Keratinocyte (primary cell): Measurements from ENCODE around the gene B3GLCT. TPM values are rescaled to one million over a fixed set of nuclear protein-coding genes. Genes with fewer than 3 reads are reported as not detected.

Experiments used
- DNase-seq: peaks from one replicate; pipeline ENCODE4 v3.0.0-alpha.2; 2011; ENCODE audit warnings: low read depth, missing footprints, low spot score
- FAIRE-seq: peaks from 2 replicates; lab custom pipeline; 2011; peaks lifted over from hg19 to GRCh38; lab: Jason Lieb, UNC
- H2AFZ ChIP-seq: 2 replicates; pipeline ENCODE4 v1.6.0; 2012; ENCODE audit warnings: low read length, control low read depth, inconsistent platforms; ENCODE audit not compliant: control insufficient read depth
- H3K27ac ChIP-seq: 2 replicates; pipeline ENCODE4 v1.5.1; 2011; ENCODE audit warnings: low read length; ENCODE audit not compliant: control insufficient read depth, insufficient read depth
- H3K27me3 ChIP-seq: 3 replicates; pipeline ENCODE4 v1.6.0; 2011; ENCODE audit warnings: low read length; ENCODE audit not compliant: control insufficient read depth, insufficient read depth; ENCODE audit errors: extremely low read depth
- H3K36me3 ChIP-seq, 2 experiments: 2 replicates in 1 of 2; 3 replicates in 1 of 2; pipeline ENCODE4 v1.5.1; 2011; ENCODE audit warnings: low read length in 2 of 2, mild to moderate bottlenecking in 1 of 2; ENCODE audit not compliant: control insufficient read depth in 2 of 2, insufficient read depth in 2 of 2; ENCODE audit errors: extremely low read depth in 1 of 2
- H3K4me1 ChIP-seq: 3 replicates; pipeline ENCODE4 v1.5.1; 2011; ENCODE audit warnings: low read length; ENCODE audit not compliant: control insufficient read depth, insufficient read depth; ENCODE audit errors: extremely low read depth
- H3K4me2 ChIP-seq: 3 replicates; pipeline ENCODE4 v1.6.0; 2011; ENCODE audit warnings: low read depth, low read length; ENCODE audit not compliant: control insufficient read depth, insufficient read depth; ENCODE audit errors: extremely low read depth
- H3K4me3 ChIP-seq, 3 experiments: fragments of 200-600 bp in 1 of 3; sonication (generic) in 1 of 3; 2 replicates in 2 of 3; 3 replicates in 1 of 3; pipeline ENCODE4 v1.5.1; 2011 to 2016; ENCODE audit warnings: low read length in 3 of 3, mild to moderate bottlenecking in 3 of 3, control low read depth in 2 of 3, inconsistent platforms in 1 of 3, low read depth in 1 of 3, mixed read lengths in 1 of 3, mixed run types in 1 of 3, moderate library complexity in 1 of 3; ENCODE audit not compliant: control insufficient read depth in 2 of 3, insufficient read depth in 2 of 3; ENCODE audit errors: extremely low read depth in 1 of 3
- H3K79me2 ChIP-seq: 2 replicates; pipeline ENCODE4 v1.6.0; 2012; ENCODE audit warnings: low read length; ENCODE audit not compliant: control insufficient read depth, insufficient read depth
- H3K9ac ChIP-seq: 3 replicates; pipeline ENCODE4 v1.6.0; 2011; ENCODE audit warnings: low read length; ENCODE audit not compliant: control insufficient read depth, insufficient read depth; ENCODE audit errors: extremely low read depth
- H3K9me1 ChIP-seq: 3 replicates; pipeline ENCODE4 v1.6.0; 2011; ENCODE audit warnings: low read length; ENCODE audit not compliant: control insufficient read depth, insufficient read depth; ENCODE audit errors: extremely low read depth
- H3K9me3 ChIP-seq: 2 replicates; pipeline ENCODE4 v1.5.1; 2012; ENCODE audit warnings: low read depth, low read length; ENCODE audit not compliant: control insufficient read depth
- H4K20me1 ChIP-seq: 3 replicates; pipeline ENCODE4 v1.6.0; 2011; ENCODE audit warnings: low read length; ENCODE audit not compliant: control insufficient read depth, insufficient read depth; ENCODE audit errors: extremely low read depth
- EZH2 ChIP-seq: IDR thresholded peaks from one replicate; pipeline ENCODE4 v1.6.1; 2012; ENCODE audit warnings: inconsistent platforms, mild to moderate bottlenecking, low read length, moderate library complexity
- dilution Hi-C: fragments of 300-500 bp; cut with MboI; formaldehyde crosslinking; loops from one replicate; pipeline ENCODE4 v1.7.0; 2020; ENCODE audit warnings: low sequenced_read_pairs; ENCODE audit not compliant: extremely low pct_ligation_motif_present
- polyA plus RNA-seq, 5 experiments: library from polyadenylated mRNA; depleted of rRNA in 3 of 5; stranded (reverse) in 3 of 5; stranded (forward) in 1 of 5; unstranded in 1 of 5; fragments of >200 nt; gene quantifications; 1 replicate in 1 of 5; 2 replicates in 3 of 5; 3 replicates in 1 of 5; pipeline versions ENCODE4 v1.2.1 to v1.2.3, GENCODE V29; 2011 to 2012; ENCODE audit warnings: missing spikeins in 2 of 5, low read depth in 1 of 5, low replicate concordance in 1 of 5
- TF ChIP-seq, protein P1 (sequence below), 3 experiments: IDR thresholded peaks in 1 of 3; conservative IDR thresholded peaks in 1 of 3; optimal IDR thresholded peaks in 1 of 3; 2 replicates in 2 of 3; 3 replicates in 1 of 3; pipeline versions ENCODE3 to v1.5.1; 2011; ENCODE audit warnings: low read length in 3 of 3, mild to moderate bottlenecking in 3 of 3, moderate library complexity in 2 of 3, control low read depth in 1 of 3, inconsistent platforms in 1 of 3; ENCODE audit not compliant: insufficient read depth in 2 of 3; ENCODE audit errors: extremely low read depth in 1 of 3

The B3GLCT gene
- polyA plus RNA-seq, 1 donor (not counting 4 experiments of a cell fraction or from before 2014, with no cell fraction given), result 4.4 TPM

DNA sequence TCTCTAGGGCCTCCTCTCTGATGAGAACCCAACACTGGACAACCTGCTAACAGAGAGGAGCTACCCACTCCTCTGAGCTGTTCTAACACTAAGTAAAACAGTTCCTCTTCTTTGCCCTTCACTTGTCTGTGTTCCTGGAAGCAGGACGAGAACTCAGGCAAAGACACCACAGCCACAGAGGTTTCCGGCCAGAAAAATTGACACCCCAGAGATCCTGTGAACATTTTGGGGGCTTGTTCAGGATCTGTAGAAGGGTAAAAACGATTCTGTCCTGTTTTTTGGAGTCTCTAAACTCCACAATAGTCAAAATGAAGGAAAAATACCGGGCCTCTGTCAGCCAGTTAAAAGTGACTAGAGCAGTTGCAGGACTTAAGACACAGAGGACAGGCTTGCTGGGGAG is 165.9 kb downstream of the B3GLCT start:
- no peak for DNase-seq
- Histone ChIP-seq H3K9ac (no peak overlapping the region), H4K20me1 (no peaks in the 10 kb centered on the region), H3K36me3 (no peaks in the 10 kb centered on the region), H3K4me2 (no peak overlapping the region), H3K4me1 (no peaks in the 10 kb centered on the region), H3K9me1 (no peaks in the 10 kb centered on the region), H3K79me2 (no peaks in the 10 kb centered on the region), H3K9me3 (no peaks in the 10 kb centered on the region), H3K27ac (no peak overlapping the region), H3K4me3 (no peak overlapping the region), H3K27me3 (no peaks in the 10 kb centered on the region), H2AFZ (no peak overlapping the region)
- no peak for FAIRE-seq
- no peak for TF ChIP-seq EZH2
- TF ChIP-seq, protein P1, sequence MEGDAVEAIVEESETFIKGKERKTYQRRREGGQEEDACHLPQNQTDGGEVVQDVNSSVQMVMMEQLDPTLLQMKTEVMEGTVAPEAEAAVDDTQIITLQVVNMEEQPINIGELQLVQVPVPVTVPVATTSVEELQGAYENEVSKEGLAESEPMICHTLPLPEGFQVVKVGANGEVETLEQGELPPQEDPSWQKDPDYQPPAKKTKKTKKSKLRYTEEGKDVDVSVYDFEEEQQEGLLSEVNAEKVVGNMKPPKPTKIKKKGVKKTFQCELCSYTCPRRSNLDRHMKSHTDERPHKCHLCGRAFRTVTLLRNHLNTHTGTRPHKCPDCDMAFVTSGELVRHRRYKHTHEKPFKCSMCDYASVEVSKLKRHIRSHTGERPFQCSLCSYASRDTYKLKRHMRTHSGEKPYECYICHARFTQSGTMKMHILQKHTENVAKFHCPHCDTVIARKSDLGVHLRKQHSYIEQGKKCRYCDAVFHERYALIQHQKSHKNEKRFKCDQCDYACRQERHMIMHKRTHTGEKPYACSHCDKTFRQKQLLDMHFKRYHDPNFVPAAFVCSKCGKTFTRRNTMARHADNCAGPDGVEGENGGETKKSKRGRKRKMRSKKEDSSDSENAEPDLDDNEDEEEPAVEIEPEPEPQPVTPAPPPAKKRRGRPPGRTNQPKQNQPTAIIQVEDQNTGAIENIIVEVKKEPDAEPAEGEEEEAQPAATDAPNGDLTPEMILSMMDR (optimal IDR thresholded peaks at IDR 0.05 in 1 of 3, IDR thresholded peaks at IDR 0.05 in 1 of 3, conservative IDR thresholded peaks at IDR 0.05 in 1 of 3; ENCODE audit: extremely low read depth in 1 of 3, insufficient read depth in 2 of 3, low read length in 3 of 3), result no peak
- dilution Hi-C loops, result no loop called here

DNA sequence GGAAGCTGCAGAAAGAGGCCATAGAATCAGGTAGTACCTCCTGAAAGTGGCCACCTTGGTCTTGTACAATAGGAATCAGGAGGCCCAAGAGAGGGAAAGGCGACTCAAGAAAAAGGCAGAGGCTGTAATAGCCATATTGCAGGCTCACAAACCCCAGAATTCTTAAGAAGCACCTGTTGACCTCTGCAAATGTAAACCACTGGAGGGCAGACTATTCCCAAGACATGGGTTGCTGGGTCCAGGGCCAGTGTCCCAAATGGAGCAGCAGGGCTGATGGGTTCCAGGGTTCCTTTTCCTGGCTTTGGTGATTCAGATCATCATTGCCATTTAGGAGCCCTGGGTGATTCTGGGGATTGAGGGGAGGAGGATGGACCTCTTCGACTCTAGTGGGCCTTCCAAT is 167.6 kb downstream of the B3GLCT start:
- H3K9me3 ChIP-seq, result no peaks in the 10 kb centered on the region
- H3K9me1 ChIP-seq, result no peaks in the 10 kb centered on the region
- no peaks in the 10 kb centered on the region for H4K20me1 ChIP-seq
- H3K27me3 ChIP-seq, result no peaks in the 10 kb centered on the region
- H3K9ac ChIP-seq, result no peak overlapping the region
- H3K36me3 ChIP-seq, result no peaks in the 10 kb centered on the region
- TF ChIP-seq EZH2, result no peak
- TF ChIP-seq, protein P1 (optimal IDR thresholded peaks at IDR 0.05 in 1 of 3, IDR thresholded peaks at IDR 0.05 in 1 of 3, conservative IDR thresholded peaks at IDR 0.05 in 1 of 3; ENCODE audit: extremely low read depth in 1 of 3, insufficient read depth in 2 of 3, low read length in 3 of 3), result no peak
- H3K27ac ChIP-seq, result no peak overlapping the region
- DNase-seq (no peak), FAIRE-seq (no peak)
- H3K4me3 ChIP-seq, result no peak overlapping the region
- no peak overlapping the region for H3K4me2 ChIP-seq
- no peaks in the 10 kb centered on the region for H3K4me1 ChIP-seq
- dilution Hi-C loops, result no loop called here
- no peak overlapping the region for H2AFZ ChIP-seq
- H3K79me2 ChIP-seq, result no peaks in the 10 kb centered on the region
